ENCODE results near the gene LDLRAD2.

LDLRAD2 gene

DNA sequence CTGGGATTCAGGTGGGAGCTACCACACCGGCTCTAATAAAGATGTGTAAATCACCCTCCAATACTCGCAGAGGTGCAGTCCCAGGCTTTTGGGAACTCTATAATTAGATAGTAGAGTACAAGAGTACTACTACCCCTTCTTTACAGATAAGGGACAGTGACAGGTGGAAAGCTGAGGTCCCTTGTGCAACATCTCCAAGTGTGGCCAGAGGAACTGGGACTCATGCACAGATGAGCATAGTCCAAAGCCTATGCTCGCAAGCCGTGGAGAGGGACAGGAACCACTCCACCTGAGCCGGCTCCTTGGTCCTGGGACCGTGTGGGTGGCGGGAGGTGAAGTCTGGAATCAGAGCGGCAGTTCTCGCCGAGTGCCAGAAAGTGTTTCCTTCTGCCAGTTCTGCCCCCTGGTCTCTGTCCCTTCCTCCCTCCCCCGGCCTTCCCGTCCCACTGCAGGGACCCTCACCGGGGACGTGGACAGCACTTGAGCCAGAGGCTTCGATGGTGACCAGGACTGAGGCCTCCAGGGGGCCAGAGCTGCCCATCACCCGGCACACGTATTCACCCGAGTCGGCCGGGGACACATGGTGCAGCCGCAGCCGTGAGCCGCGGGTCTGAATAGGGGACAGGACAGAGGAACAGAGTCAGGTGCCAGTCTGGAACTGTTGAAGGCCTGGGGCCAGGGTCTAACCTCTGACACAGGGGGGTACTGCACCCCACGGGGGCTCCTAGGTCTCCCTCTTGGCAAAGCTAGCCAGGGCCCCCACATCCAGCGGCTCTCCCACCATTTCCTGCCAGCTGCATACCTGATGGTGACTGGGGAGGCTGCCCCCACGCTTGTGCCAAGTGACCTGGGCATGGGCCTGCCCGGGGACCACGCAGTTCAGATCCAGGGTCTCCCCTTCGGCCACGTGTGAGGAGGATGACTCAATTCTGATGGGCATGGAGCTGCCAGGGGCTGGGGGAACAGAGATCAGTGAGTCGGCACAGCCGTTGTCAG is 33.9 kb downstream of the LDLRAD2 start:
- no peaks in the 10 kb centered on the region for H3K27me3 ChIP-seq (ENCODE audit: control insufficient read depth, insufficient read depth, low read length)
- H3K4me3 ChIP-seq (ENCODE audit: low read depth, low read length), result no peak overlapping the region
- H3K36me3 ChIP-seq (ENCODE audit: control insufficient read depth, insufficient read depth, low read length), result peaks cover 65% of the 10 kb centered on the region
- H3K9me3 ChIP-seq (ENCODE audit: control insufficient read depth, insufficient read depth, low read length), result no peaks in the 10 kb centered on the region
- no peaks in the 10 kb centered on the region for H3K4me1 ChIP-seq (ENCODE audit: control insufficient read depth, insufficient read depth, low read length)
- no peak overlapping the region for H3K27ac ChIP-seq (ENCODE audit: low read depth, low read length)
- H3K9ac ChIP-seq (ENCODE audit: low read depth, low read length), result no peak overlapping the region

GRCh38 chr1:21847223-21848205 is 35.4 kb downstream of the LDLRAD2 start:
- Histone ChIP-seq H3K27me3 (ENCODE audit: control insufficient read depth, insufficient read depth, low read length) (no peaks in the 10 kb centered on the region), H3K9ac (ENCODE audit: low read depth, low read length) (no peak overlapping the region), H3K27ac (ENCODE audit: low read depth, low read length) (no peak overlapping the region), H3K4me3 (ENCODE audit: low read depth, low read length) (no peak overlapping the region), H3K4me1 (ENCODE audit: control insufficient read depth, insufficient read depth, low read length) (no peaks in the 10 kb centered on the region), H3K9me3 (ENCODE audit: control insufficient read depth, insufficient read depth, low read length) (no peaks in the 10 kb centered on the region), H3K36me3 (ENCODE audit: control insufficient read depth, insufficient read depth, low read length) (peaks cover 65% of the 10 kb centered on the region)

DNA sequence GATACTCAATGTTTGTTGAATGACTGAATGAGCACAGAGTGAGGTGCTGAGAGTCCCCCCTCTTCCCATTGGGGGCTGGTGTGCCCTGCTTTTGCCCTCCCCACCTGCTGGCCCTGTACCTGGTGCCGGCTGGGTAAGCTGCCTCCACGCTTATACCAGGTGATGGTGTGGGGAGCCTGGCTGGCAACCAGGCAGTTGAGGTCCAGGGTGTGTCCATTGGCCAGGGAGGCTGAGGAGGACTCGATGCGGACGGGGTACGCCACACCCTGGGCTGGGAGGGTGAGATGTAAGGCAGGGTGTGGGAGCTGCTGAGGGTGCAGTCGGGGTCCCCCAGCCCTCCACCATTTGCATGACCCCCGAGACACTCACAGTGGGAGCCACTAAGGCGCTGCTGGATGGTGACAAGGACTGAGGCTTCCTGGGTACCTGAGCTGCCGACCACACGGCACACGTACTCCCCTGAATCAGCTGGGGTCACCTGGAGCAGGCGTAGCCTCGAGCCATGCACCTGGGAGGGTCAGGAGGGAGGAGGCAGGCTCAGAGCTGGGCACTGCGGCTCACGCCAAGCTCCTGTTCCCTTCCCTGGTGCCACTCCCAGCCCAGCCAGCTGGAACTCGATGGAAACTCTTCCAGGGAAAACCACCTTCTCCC is 36.6 kb downstream of the LDLRAD2 start:
- no peak overlapping the region for H3K27ac ChIP-seq (ENCODE audit: low read depth, low read length)
- H3K9ac ChIP-seq (ENCODE audit: low read depth, low read length), result no peak overlapping the region

GRCh38 chr1:21849909-21850576 is 38.0 kb downstream of the LDLRAD2 start:
- Histone ChIP-seq H3K27ac (ENCODE audit: low read depth, low read length) (no peak overlapping the region), H3K36me3 (ENCODE audit: control insufficient read depth, insufficient read depth, low read length) (peaks cover 66% of the 10 kb centered on the region)

More for the DNA sequence above, 36.6 kb downstream of the LDLRAD2 start:
- Histone ChIP-seq H3K4me3 (ENCODE audit: low read depth, low read length) (no peak overlapping the region), H3K4me1 (ENCODE audit: control insufficient read depth, insufficient read depth, low read length) (no peaks in the 10 kb centered on the region), H3K36me3 (ENCODE audit: control insufficient read depth, insufficient read depth, low read length) (peaks cover 64% of the 10 kb centered on the region), H3K9me3 (ENCODE audit: control insufficient read depth, insufficient read depth, low read length) (no peaks in the 10 kb centered on the region), H3K27me3 (ENCODE audit: control insufficient read depth, insufficient read depth, low read length) (no peaks in the 10 kb centered on the region)

DNA sequence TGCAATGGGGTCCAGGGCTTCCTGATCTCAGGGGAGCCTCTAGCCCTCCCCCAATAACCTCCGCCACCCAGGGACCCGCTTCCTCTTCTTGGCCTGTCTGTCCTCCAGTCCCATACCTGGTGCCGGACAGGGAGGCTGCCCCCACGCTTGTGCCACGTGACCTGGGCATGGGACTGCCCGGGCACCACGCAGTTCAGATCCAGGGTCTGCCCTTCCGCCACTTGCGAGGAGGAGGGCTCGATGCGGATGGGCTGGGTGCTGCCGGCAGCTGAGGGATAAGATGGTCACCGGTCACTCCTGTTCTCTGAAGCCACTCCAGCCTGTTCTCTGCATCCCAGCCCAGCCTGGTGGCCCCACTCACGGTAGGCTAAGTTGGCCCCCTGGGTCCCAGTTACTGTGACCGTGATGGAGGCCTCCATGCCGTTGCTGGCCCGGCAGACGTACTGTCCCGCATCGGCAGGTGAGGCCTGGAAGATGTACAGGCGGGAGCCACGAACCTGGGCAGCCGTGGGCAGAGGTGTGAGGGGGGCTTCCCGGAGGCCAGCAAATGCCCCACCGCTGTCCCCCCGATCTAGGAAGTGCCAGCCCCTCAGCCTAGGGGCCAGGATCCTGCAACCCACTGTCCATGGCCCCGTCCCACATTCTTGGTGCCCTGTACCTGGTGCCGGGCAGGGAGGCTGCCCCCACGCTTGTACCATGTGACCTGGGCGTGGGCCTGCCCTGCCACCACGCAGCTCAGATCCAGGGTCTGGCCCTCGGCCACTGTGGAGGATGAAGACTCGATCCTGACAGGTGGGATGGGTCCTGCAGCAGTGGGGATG is 39.6 kb downstream of the LDLRAD2 start:
- Histone ChIP-seq H3K36me3 (ENCODE audit: control insufficient read depth, insufficient read depth, low read length) (peaks cover 65% of the 10 kb centered on the region), H3K4me3 (ENCODE audit: low read depth, low read length) (no peak overlapping the region), H3K9ac (ENCODE audit: low read depth, low read length) (no peak overlapping the region), H3K27ac (ENCODE audit: low read depth, low read length) (no peak overlapping the region), H3K4me1 (ENCODE audit: control insufficient read depth, insufficient read depth, low read length) (no peaks in the 10 kb centered on the region), H3K27me3 (ENCODE audit: control insufficient read depth, insufficient read depth, low read length) (no peaks in the 10 kb centered on the region), H3K9me3 (ENCODE audit: control insufficient read depth, insufficient read depth, low read length) (no peaks in the 10 kb centered on the region)

More at GRCh38 chr1:21849909-21850576, 38.0 kb downstream of the LDLRAD2 start:
- Histone ChIP-seq H3K4me1 (ENCODE audit: control insufficient read depth, insufficient read depth, low read length) (no peaks in the 10 kb centered on the region), H3K9ac (ENCODE audit: low read depth, low read length) (no peak overlapping the region), H3K9me3 (ENCODE audit: control insufficient read depth, insufficient read depth, low read length) (no peaks in the 10 kb centered on the region), H3K27me3 (ENCODE audit: control insufficient read depth, insufficient read depth, low read length) (no peaks in the 10 kb centered on the region), H3K4me3 (ENCODE audit: low read depth, low read length) (no peak overlapping the region)

DNA sequence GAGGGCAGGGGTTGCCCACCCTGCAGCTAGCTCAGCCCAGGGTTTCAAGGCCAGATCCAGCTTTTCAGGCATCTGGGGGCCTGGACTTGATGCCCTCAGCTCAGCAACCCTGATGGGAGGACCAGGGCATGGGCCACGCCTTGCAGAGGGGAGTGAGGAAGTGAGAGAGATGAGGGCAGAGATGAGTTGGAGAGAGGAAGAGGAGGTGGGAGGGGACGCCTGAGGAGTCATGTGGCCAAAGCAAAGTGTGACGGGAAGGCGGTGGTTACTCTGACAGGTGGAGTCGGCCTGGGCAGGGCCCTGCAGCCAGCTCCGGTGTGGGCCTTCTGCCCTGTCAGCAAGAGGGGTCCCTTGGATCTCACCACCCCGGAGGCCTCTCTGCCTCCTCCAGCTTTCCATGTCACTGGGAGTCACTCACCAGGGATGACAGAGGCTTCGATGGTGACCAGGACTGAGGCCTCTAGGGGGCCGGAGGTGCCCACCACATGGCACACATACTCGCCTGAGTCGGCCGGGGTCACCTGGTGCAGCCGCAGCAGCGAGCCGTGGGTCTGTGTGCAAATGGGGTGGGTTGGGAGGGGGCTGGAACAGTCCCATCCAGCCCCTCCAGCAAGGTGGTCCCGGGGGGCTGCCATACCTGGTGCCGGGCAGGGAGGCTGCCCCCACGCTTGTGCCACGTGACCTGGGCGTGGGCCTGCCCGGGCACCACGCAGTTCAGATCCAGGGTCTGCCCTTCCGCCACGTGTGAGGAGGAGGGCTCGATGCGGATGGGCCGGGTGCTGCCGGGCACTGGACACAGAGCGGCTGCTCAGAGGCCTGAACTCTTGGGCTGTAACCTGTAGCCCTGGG is 40.4 kb downstream of the LDLRAD2 start:
- Histone ChIP-seq H3K4me3 (ENCODE audit: low read depth, low read length) (no peak overlapping the region), H3K9ac (ENCODE audit: low read depth, low read length) (no peak overlapping the region), H3K27me3 (ENCODE audit: control insufficient read depth, insufficient read depth, low read length) (no peaks in the 10 kb centered on the region), H3K36me3 (ENCODE audit: control insufficient read depth, insufficient read depth, low read length) (peaks cover 65% of the 10 kb centered on the region), H3K27ac (ENCODE audit: low read depth, low read length) (no peak overlapping the region), H3K9me3 (ENCODE audit: control insufficient read depth, insufficient read depth, low read length) (no peaks in the 10 kb centered on the region), H3K4me1 (ENCODE audit: control insufficient read depth, insufficient read depth, low read length) (no peaks in the 10 kb centered on the region)

GRCh38 chr1:21853131-21853427 is 41.0 kb downstream of the LDLRAD2 start:
- no peaks in the 10 kb centered on the region for H3K9me3 ChIP-seq (ENCODE audit: control insufficient read depth, insufficient read depth, low read length)
- no peaks in the 10 kb centered on the region for H3K27me3 ChIP-seq (ENCODE audit: control insufficient read depth, insufficient read depth, low read length)
- H3K4me3 ChIP-seq (ENCODE audit: low read depth, low read length), result no peak overlapping the region
- H3K36me3 ChIP-seq (ENCODE audit: control insufficient read depth, insufficient read depth, low read length), result peaks cover 61% of the 10 kb centered on the region
- no peak overlapping the region for H3K27ac ChIP-seq (ENCODE audit: low read depth, low read length)
- no peak overlapping the region for H3K9ac ChIP-seq (ENCODE audit: low read depth, low read length)
- H3K4me1 ChIP-seq (ENCODE audit: control insufficient read depth, insufficient read depth, low read length), result no peaks in the 10 kb centered on the region

GRCh38 chr1:21854090-21854750 is 42.2 kb downstream of the LDLRAD2 start:
- Histone ChIP-seq H3K9ac (ENCODE audit: low read depth, low read length) (no peak overlapping the region), H3K9me3 (ENCODE audit: control insufficient read depth, insufficient read depth, low read length) (no peaks in the 10 kb centered on the region), H3K4me1 (ENCODE audit: control insufficient read depth, insufficient read depth, low read length) (no peaks in the 10 kb centered on the region), H3K27me3 (ENCODE audit: control insufficient read depth, insufficient read depth, low read length) (no peaks in the 10 kb centered on the region), H3K27ac (ENCODE audit: low read depth, low read length) (no peak overlapping the region), H3K4me3 (ENCODE audit: low read depth, low read length) (no peak overlapping the region), H3K36me3 (ENCODE audit: control insufficient read depth, insufficient read depth, low read length) (peaks cover 64% of the 10 kb centered on the region)

DNA sequence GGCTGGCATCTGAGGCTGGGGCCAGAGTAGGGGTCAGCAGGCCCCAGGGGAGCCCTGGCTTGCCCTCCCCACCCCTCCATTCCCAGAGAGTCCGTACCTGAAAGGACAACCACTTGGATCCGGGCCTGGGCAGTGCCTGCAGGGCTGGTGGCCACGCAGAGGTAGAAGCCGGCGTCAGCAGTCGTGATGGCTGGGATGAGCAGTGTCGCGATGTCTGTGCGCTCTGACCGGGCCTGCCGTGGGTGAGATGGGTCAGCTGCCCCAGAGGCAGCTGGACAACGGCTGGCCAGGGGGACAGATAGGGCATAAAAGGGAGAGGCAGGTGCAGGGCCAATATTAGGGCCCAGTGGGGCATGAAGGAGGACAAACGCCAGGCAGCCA is 42.7 kb downstream of the LDLRAD2 start:
- peaks cover 69% of the 10 kb centered on the region for H3K36me3 ChIP-seq (ENCODE audit: control insufficient read depth, insufficient read depth, low read length)
- H3K9ac ChIP-seq (ENCODE audit: low read depth, low read length), result no peak overlapping the region
- H3K9me3 ChIP-seq (ENCODE audit: control insufficient read depth, insufficient read depth, low read length), result no peaks in the 10 kb centered on the region
- H3K4me3 ChIP-seq (ENCODE audit: low read depth, low read length), result no peak overlapping the region
- no peaks in the 10 kb centered on the region for H3K27me3 ChIP-seq (ENCODE audit: control insufficient read depth, insufficient read depth, low read length)
- no peaks in the 10 kb centered on the region for H3K4me1 ChIP-seq (ENCODE audit: control insufficient read depth, insufficient read depth, low read length)
- H3K27ac ChIP-seq (ENCODE audit: low read depth, low read length), result no peak overlapping the region

Data from HUES48 (cell line).